Measurements from ENCODE around the gene MPST. TPM values are rescaled to one million over a fixed set of nuclear protein-coding genes. Genes with fewer than 3 reads are reported as not detected.

Gene MPST
- total RNA-seq, 1 experiment from 2014 or later: 68.6 TPM

- TF ChIP-seq ELF1 (IDR thresholded peaks at IDR 0.05; ENCODE audit: borderline replicate concordance, low read depth): no peak
- TF ChIP-seq FOSL1 (IDR thresholded peaks at IDR 0.05; ENCODE audit: low read depth): no peak
- no peak for TF ChIP-seq CBX3 (IDR thresholded peaks at IDR 0.05; ENCODE audit: low read depth)
- TF ChIP-seq ZBTB33 (IDR thresholded peaks at IDR 0.05; ENCODE audit: extremely low read depth, insufficient replicate concordance, low read length): no peak
- TF ChIP-seq JUND (IDR thresholded peaks at IDR 0.05): no peak
- TF ChIP-seq YY1 (IDR thresholded peaks at IDR 0.05; ENCODE audit: extremely low read depth, insufficient replicate concordance, low read depth, low read length): no peak
- no peak for TF ChIP-seq SP1 (IDR thresholded peaks at IDR 0.05; ENCODE audit: low read depth)
- no peak for TF ChIP-seq EZH2phosphoT487 (IDR thresholded peaks at IDR 0.05; ENCODE audit: borderline replicate concordance)
- no peak for TF ChIP-seq EGR1 (IDR thresholded peaks at IDR 0.05; ENCODE audit: low read depth)
- no peak for TF ChIP-seq REST (IDR thresholded peaks at IDR 0.05; ENCODE audit: low read depth)
- TF ChIP-seq CTCF (IDR thresholded peaks at IDR 0.05 in 2 of 3, conservative IDR thresholded peaks at IDR 0.05 in 1 of 3; ENCODE audit: borderline replicate concordance in 1 of 3, insufficient read depth in 1 of 3, low read depth in 2 of 3, low read length in 2 of 3): no peak
- TF ChIP-seq ZNF274 (IDR thresholded peaks at IDR 0.05; ENCODE audit: low read depth, low read length): no peak
- no peak for TF ChIP-seq ATF3 (IDR thresholded peaks at IDR 0.05)
- TF ChIP-seq MAX (IDR thresholded peaks at IDR 0.05): no peak
- TF ChIP-seq POLR2AphosphoS5 (IDR thresholded peaks at IDR 0.05; ENCODE audit: low read depth, low read length): no peak
- no peak overlapping the region for H3K9ac ChIP-seq (ENCODE audit: low read length)
- H3K27ac ChIP-seq (ENCODE audit: low read depth, low read length): no peak overlapping the region
- no peaks in the 10 kb centered on the region for H4K20me1 ChIP-seq (ENCODE audit: insufficient read depth)
- H3K4me3 ChIP-seq (replicated peaks in 1 of 2; ENCODE audit: low read depth in 1 of 2, low read length in 2 of 2): no peak overlapping the region
- BruUV-seq (replicated peaks): no TSS peak
- H3K79me2 ChIP-seq (ENCODE audit: insufficient read depth, low read length): no peaks in the 10 kb centered on the region
- no peak overlapping the region for H2AFZ ChIP-seq (ENCODE audit: low read depth, low read length, poor library complexity, severe bottlenecking)
- DNase-seq (ENCODE audit: low read depth, low spot score) (no peak), ATAC-seq (no peak)
- intact Hi-C loops (cut with micrococcal nuclease): no loop called here
- POLR2A ChIA-PET: no interaction called here
- peaks cover 0 to 5% of the 10 kb centered on the region in 2 experiments; a peak in 2 of 4 replicates for H3K4me1 ChIP-seq (ENCODE audit: control insufficient read depth in 1 of 2, insufficient read depth in 2 of 2, low read length in 2 of 2)
- no peaks in the 10 kb centered on the region for H3K9me2 ChIP-seq (ENCODE audit: insufficient read depth)
- H3K9me3 ChIP-seq (ENCODE audit: control insufficient read depth in 1 of 2, insufficient read depth in 1 of 2, low read depth in 1 of 2, low read length in 2 of 2): no peaks in the 10 kb centered on the region; a peak in 1 of 4 replicates
- H3K4me2 ChIP-seq (ENCODE audit: low read length): no peak overlapping the region
- no peaks in the 10 kb centered on the region for H3K36me3 ChIP-seq (ENCODE audit: control insufficient read depth in 1 of 2, insufficient read depth in 2 of 2, low read length in 2 of 2)
- RAD21 ChIA-PET (ENCODE audit: low non-redundant PET in 1 of 2, low total read pairs in 2 of 2, uncharacterized antibody in 2 of 2, unreplicated experiment in 2 of 2): no interaction called here
- CTCF ChIA-PET: interaction anchor here (1.6 kb wide), 1 partner anchor 124 kb away, joined by 5 read pairs; no protein-coding TSS in a partner anchor
- H3K27me3 ChIP-seq (ENCODE audit: insufficient read depth, low read length): peaks cover 18% of the 10 kb centered on the region
Observed at GRCh38 chr22:37075822-37076433, 56.4 kb downstream of the MPST start.
